Right ventricle myocardium superior (tissue), 1 donor: ENCODE results near the gene LSM7. TPM values are rescaled to one million over a fixed set of nuclear protein-coding genes. Genes with fewer than 3 reads are reported as not detected.
"Not testable (repeated sequence)": the region's sequence is repeated elsewhere in the genome, so short reads cannot be mapped to it uniquely, and the experiment has no call there.

Experiments used
- ATAC-seq: fragments of 200-7000 bp; cut with Tn5 transposase; one replicate; pipeline ENCODE4 v1.9.1; 2020; ENCODE audit warnings: mild to moderate bottlenecking; ENCODE audit not compliant: poor library complexity
- DNase-seq: peaks from one replicate; pipeline ENCODE4 v3.0.0-alpha.2; 2020
- intact Hi-C: fragments of 100-400 bp; cut with DNase I; formaldehyde crosslinking; loops from one replicate; pipeline ENCODE4 v1.11.2; 2022
- total RNA-seq: library from RNA; stranded (reverse); fragmentation: NEBNext Ultra II Directional; extraction: Animal tissue kit (Norgen Biotek cat#: 25700); gene quantifications from one replicate; pipeline ENCODE4 v1.2.1, GENCODE V29; 2021
- donor health status: DM: no; HTN: yes; CAD: no; lungs with severe emphysema.

Gene LSM7
- total RNA-seq, 1 donor from 2014 or later = 37.3 TPM

- DNase-seq (no peak), ATAC-seq (no peak)
- intact Hi-C loops = no loop called here
Observed at GRCh38 chr19:2357279-2358206, 29.2 kb upstream of the LSM7 start.

GRCh38 chr19:2356036-2356646 is 27.8 kb upstream of the LSM7 start:
- no peak for ATAC-seq
- DNase-seq = no peak
- intact Hi-C loops = no loop called here

GRCh38 chr19:2355168-2356035 is 27.0 kb upstream of the LSM7 start:
- intact Hi-C loops = no loop called here
- DNase-seq = no peak
- no peak for ATAC-seq

- DNase-seq (no peak), ATAC-seq (no peak)
- intact Hi-C loops = no loop called here
Observed at GRCh38 chr19:2354670-2355069, 26.3 kb upstream of the LSM7 start.

GRCh38 chr19:2353887-2354592 is 25.7 kb upstream of the LSM7 start:
- intact Hi-C loops = no loop called here
- no peak for ATAC-seq

GRCh38 chr19:2353159-2353886 is 24.9 kb upstream of the LSM7 start:
- peak; percentile 18 for ATAC-seq
- DNase-seq = no peak
- intact Hi-C loops = no loop called here

More at GRCh38 chr19:2353887-2354592, 25.7 kb upstream of the LSM7 start:
- DNase-seq = no peak

- ATAC-seq = no peak
- DNase-seq = no peak
- intact Hi-C loops = no loop called here
Observed at GRCh38 chr19:2352121-2352520, 23.7 kb upstream of the LSM7 start.

GRCh38 chr19:2351591-2351990 is 23.2 kb upstream of the LSM7 start:
- DNase-seq = no peak
- ATAC-seq = no peak
- intact Hi-C loops = no loop called here

- ATAC-seq (no peak), DNase-seq (no peak)
- intact Hi-C loops = no loop called here
Observed at GRCh38 chr19:2350656-2351055, 22.3 kb upstream of the LSM7 start.

- ATAC-seq, DNase-seq, intact Hi-C loops: not testable (repeated sequence)
Observed at GRCh38 chr19:2349818-2350217, 21.4 kb upstream of the LSM7 start.

GRCh38 chr19:2345794-2346663 is 17.6 kb upstream of the LSM7 start:
- DNase-seq (peak; percentile 69), ATAC-seq (peak; percentile 61)
- intact Hi-C loops = no loop called here

GRCh38 chr19:2345076-2345475 is 16.7 kb upstream of the LSM7 start:
- peak; percentile 20 for DNase-seq
- intact Hi-C loops = no loop called here
- ATAC-seq = no peak

- intact Hi-C loops = no loop called here
- no peak for DNase-seq
- ATAC-seq = no peak
Observed at GRCh38 chr19:2344381-2344870, 16.0 kb upstream of the LSM7 start.

GRCh38 chr19:2343289-2343982 is 15.1 kb upstream of the LSM7 start:
- DNase-seq = no peak
- no peak for ATAC-seq

GRCh38 chr19:2342656-2343288 is 14.4 kb upstream of the LSM7 start:
- DNase-seq = no peak
- intact Hi-C loops = no loop called here
- no peak for ATAC-seq

More at GRCh38 chr19:2343289-2343982, 15.1 kb upstream of the LSM7 start:
- intact Hi-C loops = no loop called here

GRCh38 chr19:2341982-2342381 is 13.6 kb upstream of the LSM7 start:
- intact Hi-C loops = no loop called here
- no peak for DNase-seq
- no peak for ATAC-seq
